ENCODE results near the gene CYP4F22. TPM values are rescaled to one million over a fixed set of nuclear protein-coding genes. Genes with fewer than 3 reads are reported as not detected.
A peak's percentile ranks its signal among the peaks of the same experiment; 100 is the strongest.
"Not testable (repeated sequence)": the region's sequence is repeated elsewhere in the genome, so short reads cannot be mapped to it uniquely, and the experiment has no call there.

The CYP4F22 gene
- 10.2 TPM for total RNA-seq

GRCh38 chr19:15508035-15508710 lies at the start of gene CYP4F22:
TSS of gene CYP4F22 (plus strand) at chr19:15508525. CDS start at chr19:15525337, 16,812 bp downstream.
- ATAC-seq: peak; percentile 6

DNA sequence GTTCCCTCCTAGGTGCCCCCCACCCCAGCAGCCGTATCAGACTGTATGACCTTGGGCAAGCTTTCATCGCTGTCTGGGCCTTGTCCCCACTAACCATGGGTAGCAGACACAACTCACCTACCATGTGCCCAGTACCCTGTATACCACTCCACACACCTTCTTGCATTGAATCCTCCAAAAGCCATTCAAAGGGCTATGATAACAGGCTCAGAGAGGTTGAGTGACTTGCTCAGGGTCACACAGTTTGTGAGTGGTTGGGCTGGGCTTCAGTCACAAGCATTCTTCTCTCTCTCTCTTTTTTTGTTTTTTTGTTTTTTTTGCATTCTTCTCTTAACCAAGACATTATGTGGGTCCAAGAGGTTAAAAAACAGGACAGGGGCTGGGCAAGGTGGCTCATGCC lies 46.6 kb upstream of the CYP4F22 start:
- no peak for ATAC-seq

GRCh38 chr19:15463861-15464371 lies 44.4 kb upstream of the CYP4F22 start:
- peak; percentile 63 for ATAC-seq

- ATAC-seq: peak; percentile 66
Measured at GRCh38 chr19:15464394-15465385, 43.6 kb upstream of the CYP4F22 start, which contains the start of gene RASAL3. TSS of gene RASAL3 (minus strand) at chr19:15464544. CDS start at chr19:15464358, 186 bp downstream.

DNA sequence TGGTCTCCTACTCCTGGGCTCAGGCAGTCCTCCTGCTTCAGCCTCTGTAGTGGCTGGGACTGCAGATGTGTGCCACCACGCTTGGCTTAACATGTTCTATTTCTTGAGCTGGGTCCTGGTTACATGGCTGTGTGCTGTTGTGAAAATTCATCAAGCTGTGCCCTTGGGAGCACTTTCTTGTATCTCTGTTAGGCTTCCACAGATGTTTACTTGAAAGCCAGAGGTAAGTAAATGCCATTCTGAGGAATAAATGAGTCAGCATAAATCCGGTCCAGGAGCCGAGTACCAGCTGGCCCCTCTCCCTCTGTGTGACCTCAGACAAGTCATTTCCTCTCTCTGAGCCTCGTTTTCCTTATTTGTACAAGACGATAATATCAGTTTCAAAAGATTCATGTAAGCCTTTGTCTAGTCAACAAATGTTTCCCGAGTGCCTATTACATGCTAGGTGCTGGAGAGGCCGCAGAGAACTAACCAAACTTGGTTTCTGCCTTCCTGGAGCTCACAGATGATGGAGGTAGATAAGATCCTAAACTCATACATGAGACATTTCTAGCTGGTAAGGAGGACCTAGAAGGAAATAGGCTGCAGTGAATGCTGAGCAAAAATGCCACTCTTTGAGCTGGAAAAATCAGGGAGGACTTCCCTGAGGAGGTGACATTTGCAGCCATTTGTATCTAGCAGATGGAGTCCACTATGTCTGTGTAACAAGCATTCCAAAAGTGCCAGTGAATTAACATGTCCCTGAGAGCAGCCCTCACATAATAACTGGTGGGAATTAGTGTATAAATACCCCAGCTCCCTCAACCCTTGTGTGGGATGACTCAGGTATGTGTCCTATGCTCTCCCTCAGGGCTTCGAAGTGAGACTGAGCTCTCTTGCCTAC lies 41.2 kb upstream of the CYP4F22 start:
- ATAC-seq: no peak

GRCh38 chr19:15467734-15468214 lies 40.6 kb upstream of the CYP4F22 start:
- no peak for ATAC-seq

GRCh38 chr19:15468675-15469512 lies 39.4 kb upstream of the CYP4F22 start:
- ATAC-seq: peak; percentile 16

- ATAC-seq: peak; percentile 42
Measured at GRCh38 chr19:15469513-15470297, 38.6 kb upstream of the CYP4F22 start.

GRCh38 chr19:15471639-15472101 lies 36.7 kb upstream of the CYP4F22 start:
- ATAC-seq: no peak

DNA sequence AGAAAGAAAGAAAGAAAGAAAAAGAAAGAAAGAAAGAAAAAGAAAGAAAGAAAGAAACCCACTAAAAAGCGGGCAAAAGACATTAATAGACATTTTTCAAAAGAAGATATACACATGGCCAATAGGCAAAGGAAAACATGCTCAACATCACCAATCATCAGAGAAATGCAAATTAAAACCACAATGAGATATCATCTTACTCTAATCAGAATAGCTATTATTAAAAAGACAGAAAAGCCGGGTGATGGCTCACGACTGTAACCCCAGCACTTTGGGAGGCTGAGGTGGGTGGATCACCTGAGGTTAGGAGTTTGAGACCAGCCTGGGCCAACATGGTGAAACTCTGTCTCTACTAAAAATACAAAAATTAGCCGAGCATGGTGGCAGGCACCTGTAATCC lies 34.5 kb upstream of the CYP4F22 start:
- not testable (repeated sequence) for ATAC-seq

DNA sequence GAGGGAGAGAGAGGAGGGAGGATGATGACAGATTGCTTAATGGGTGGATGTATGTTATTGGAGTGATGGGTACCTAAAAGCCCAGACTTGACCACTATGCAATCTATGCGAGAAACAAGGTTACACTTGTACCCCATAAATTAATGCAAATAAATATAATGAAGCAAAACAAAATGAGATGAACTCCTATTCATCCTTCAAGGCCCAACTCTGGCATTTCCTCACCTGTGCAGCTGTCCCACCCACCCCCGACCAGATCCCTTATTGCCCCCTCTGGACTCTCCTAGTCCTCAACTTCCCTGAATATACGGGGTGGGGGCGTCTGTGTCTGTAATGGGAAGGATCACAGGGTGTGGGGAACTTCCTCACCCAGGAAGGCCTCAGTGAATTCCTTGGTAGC lies 33.2 kb upstream of the CYP4F22 start:
- ATAC-seq: no peak

DNA sequence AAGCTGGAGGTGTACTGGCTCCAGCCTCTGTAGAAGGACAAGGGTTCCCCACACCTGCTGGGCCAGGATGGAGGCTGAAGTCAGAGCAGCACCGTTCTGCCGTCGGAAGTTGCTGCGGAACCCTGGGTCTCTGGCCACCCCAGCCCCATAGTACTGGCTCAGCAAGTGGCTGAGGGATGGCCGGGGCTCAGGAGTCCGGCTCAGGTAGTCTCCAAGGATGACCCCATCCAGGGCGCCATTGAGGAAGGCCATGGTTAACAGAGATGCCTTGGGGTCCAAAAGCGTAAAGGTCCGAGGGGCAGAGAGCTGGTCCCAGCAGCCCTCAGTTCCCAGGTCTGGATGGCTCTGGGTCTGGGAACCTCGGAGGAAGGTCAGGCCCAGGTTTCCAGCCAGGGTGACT lies 32.7 kb upstream of the CYP4F22 start:
- ATAC-seq: no peak

DNA sequence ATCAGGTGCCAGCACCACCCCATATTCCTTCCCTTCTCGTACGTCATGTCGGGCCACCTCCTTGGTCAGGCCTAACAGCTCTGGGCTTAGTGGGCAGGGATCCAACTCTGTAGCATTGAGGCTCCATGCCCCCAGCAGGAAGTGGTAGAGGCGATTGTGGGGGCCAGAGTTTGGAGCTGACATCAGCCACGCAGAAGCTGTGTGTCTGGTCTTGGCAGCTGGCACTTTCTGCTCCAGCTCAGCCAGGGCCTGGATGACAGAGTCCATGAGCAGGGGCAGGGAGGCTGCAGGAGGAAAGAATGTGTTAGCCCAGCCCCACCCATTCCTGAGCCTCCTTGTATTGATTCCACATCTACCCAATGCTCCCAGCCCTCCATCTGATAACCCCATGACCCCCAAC lies 32.0 kb upstream of the CYP4F22 start:
- ATAC-seq: no peak

- peak; percentile 80 for ATAC-seq
Measured at GRCh38 chr19:15479391-15480345, 28.7 kb upstream of the CYP4F22 start, which contains the start of gene PGLYRP2. TSS of gene PGLYRP2 (minus strand) at chr19:15479501. CDS start at chr19:15479371, 130 bp downstream.

DNA sequence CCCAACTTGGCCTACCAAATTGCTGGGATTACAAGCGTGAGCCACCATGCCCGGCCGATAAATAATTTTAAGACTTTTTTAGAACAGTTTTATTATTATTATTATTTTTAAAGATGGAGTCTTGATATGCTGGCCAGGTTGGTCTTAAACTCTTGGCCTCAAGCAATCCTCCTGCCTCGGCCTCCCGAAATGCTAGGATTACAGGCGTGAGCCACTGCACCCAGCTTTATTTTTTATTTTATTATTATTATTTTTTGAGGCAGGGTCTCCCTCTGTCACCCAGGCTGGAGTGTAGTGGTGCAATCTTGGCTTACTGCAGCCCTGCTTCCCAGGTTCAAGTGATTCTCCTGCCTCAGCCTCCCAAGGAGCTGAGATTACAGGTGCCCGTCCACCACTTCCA lies 27.3 kb upstream of the CYP4F22 start:
- ATAC-seq: not testable (repeated sequence)

DNA sequence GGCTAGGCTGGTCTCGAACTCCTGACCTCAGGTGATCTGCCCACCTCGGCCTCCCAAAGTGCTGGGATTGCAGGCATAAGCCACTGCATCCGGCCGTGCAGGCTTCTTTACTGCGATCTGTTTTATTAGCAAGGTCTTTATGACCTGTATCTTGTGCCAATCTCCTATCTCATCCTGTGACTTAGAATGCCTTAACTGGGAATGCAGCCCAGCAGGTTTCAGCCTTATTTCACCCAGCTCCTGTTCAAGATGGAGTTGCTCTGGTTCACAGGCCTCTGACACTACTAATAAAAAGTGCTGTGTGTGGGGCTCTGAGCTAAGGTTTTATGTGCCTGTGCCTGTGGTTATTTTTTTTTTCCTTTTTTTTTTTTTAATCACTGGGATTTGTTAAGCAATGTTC lies 22.6 kb upstream of the CYP4F22 start:
- ATAC-seq: not testable (repeated sequence)

GRCh38 chr19:15487038-15487437 lies 21.3 kb upstream of the CYP4F22 start:
- no peak for ATAC-seq

GRCh38 chr19:15488489-15489226 lies 19.7 kb upstream of the CYP4F22 start:
- ATAC-seq: no peak

Measured in esophagus mucosa (tissue), 1 donor.